Esophagus muscularis mucosa (tissue), 4 donors: ENCODE results near the gene MAP3K3.

Experiments
- EP300 ChIP-seq: sonication (generic); formaldehyde crosslinking; IDR thresholded peaks from one replicate; pipeline ENCODE4 v1.6.1; 2017; ENCODE audit warnings: antibody characterized with exemption
- POLR2A ChIP-seq: fragments of 450-650 bp; IDR thresholded peaks from one replicate; pipeline ENCODE4 v1.6.1; 2017; ENCODE audit warnings: antibody characterized with exemption, moderate library complexity, mild to moderate bottlenecking, low read depth
- POLR2AphosphoS5 ChIP-seq, 2 donors: sonication (generic); formaldehyde crosslinking; IDR thresholded peaks; one replicate each; pipeline ENCODE4 v1.6.1; 2017; ENCODE audit warnings: antibody characterized with exemption in 2 of 2
- TF ChIP-seq, protein P1 (sequence below), 3 experiments: fragments of 200-600 bp in 2 of 3; fragments of 450-650 bp in 1 of 3; sonication (generic) in 2 of 3; IDR thresholded peaks; one replicate each; pipeline ENCODE4 v1.5.1; 2017 to 2019; ENCODE audit warnings: antibody characterized with exemption in 3 of 3, mild to moderate bottlenecking in 2 of 3, moderate library complexity in 1 of 3

DNA sequence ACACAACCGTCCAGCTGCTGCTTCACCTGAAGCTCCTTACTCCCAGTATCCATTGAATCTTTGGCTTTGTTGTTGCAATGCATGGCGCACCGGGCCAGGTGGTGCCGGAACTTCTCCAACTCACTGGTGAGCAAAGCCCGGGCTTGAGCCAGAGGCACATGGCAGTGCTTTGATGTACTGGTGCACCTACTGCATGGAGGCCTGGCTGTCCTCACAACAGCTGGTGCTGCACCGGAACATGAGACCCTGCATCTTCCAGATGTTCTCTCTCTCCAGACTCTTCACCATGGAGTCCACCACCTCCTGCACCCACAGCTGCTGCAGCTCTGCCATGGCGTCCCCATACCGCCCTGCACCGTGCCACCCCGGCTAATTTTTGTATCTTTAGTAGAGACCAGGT, 11.4 kb upstream of the MAP3K3 start:
- no peak for TF ChIP-seq POLR2A
- TF ChIP-seq, protein P1, sequence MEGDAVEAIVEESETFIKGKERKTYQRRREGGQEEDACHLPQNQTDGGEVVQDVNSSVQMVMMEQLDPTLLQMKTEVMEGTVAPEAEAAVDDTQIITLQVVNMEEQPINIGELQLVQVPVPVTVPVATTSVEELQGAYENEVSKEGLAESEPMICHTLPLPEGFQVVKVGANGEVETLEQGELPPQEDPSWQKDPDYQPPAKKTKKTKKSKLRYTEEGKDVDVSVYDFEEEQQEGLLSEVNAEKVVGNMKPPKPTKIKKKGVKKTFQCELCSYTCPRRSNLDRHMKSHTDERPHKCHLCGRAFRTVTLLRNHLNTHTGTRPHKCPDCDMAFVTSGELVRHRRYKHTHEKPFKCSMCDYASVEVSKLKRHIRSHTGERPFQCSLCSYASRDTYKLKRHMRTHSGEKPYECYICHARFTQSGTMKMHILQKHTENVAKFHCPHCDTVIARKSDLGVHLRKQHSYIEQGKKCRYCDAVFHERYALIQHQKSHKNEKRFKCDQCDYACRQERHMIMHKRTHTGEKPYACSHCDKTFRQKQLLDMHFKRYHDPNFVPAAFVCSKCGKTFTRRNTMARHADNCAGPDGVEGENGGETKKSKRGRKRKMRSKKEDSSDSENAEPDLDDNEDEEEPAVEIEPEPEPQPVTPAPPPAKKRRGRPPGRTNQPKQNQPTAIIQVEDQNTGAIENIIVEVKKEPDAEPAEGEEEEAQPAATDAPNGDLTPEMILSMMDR (IDR thresholded peaks at IDR 0.05) = no peak
- TF ChIP-seq POLR2AphosphoS5 (IDR thresholded peaks at IDR 0.05) = no peak
- no peak for TF ChIP-seq EP300
